GM10248 (cell line): ENCODE results near the gene COL17A1.

ENCODE experiments used
- CTCF ChIA-PET: fragments of 300-600 bp; sonication (Branson Sonifier 250); formaldehyde crosslinking; extraction: SDS; loops from one replicate; lab custom pipeline; 2021; ENCODE audit warnings: antibody characterized with exemption; lab: Yijun Ruan, JAX
- POLR2A ChIA-PET: fragments of 350-650 bp; sonication (Branson Sonifier 250); formaldehyde crosslinking; extraction: SDS; loops from one replicate; lab custom pipeline; 2020; ENCODE audit warnings: antibody characterized with exemption; lab: Yijun Ruan, JAX
- DNase-seq: peaks from one replicate; pipeline ENCODE4 v3.0.0; 2012; ENCODE audit errors: extremely low spot score
- TF ChIP-seq, protein P1 (sequence below): IDR thresholded peaks from 2 replicates; pipeline ENCODE4 v1.5.1; 2012; ENCODE audit warnings: mild to moderate bottlenecking, low read depth; ENCODE audit errors: extremely low read depth, missing control alignments, control extremely low read depth

Gene COL17A1

DNA sequence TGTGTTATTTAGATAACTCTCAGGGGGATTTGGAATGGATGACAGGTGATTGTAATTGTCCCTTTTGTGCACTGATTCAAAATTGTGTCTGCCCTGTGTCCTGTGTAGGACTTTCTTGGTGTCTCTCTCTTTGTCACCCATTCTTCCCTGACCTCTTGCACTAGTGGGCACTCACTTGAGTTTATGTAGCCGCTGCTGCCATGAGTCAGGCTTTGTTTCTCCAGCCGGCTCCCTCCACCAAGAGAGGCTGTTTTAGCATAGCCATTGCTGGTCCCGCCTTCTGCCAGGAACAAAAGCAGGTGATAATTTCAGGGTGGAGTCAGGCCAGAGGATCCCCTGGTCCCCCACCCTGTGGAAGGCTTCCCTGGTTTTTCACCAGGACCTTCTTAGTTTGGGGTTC lies 8.4 kb downstream of the COL17A1 start:
- TF ChIP-seq, protein P1, sequence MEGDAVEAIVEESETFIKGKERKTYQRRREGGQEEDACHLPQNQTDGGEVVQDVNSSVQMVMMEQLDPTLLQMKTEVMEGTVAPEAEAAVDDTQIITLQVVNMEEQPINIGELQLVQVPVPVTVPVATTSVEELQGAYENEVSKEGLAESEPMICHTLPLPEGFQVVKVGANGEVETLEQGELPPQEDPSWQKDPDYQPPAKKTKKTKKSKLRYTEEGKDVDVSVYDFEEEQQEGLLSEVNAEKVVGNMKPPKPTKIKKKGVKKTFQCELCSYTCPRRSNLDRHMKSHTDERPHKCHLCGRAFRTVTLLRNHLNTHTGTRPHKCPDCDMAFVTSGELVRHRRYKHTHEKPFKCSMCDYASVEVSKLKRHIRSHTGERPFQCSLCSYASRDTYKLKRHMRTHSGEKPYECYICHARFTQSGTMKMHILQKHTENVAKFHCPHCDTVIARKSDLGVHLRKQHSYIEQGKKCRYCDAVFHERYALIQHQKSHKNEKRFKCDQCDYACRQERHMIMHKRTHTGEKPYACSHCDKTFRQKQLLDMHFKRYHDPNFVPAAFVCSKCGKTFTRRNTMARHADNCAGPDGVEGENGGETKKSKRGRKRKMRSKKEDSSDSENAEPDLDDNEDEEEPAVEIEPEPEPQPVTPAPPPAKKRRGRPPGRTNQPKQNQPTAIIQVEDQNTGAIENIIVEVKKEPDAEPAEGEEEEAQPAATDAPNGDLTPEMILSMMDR = no peak
- DNase-seq = no peak
- CTCF ChIA-PET = no interaction called here
- POLR2A ChIA-PET = no interaction called here

DNA sequence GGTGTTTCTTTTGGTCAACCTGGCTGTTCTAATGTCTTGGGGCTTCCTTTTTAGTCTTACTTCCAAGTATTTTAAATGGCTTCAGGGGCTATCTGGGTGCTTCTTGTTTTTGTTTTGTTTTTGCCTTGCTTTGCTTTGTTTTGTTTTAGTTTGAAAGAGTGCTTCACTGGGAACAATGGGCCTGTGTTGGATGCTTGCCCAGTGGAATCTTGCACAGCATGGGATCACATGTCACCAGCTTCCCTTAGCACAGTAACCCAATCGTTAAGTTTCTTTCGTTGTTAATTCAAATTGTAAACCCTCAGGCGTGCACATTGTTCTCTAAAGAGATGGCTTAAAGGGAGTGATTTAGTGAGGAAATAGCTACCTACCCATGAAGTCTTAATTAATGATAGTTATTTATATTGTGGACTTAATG lies 8.9 kb downstream of the COL17A1 start:
- POLR2A ChIA-PET = interaction anchor here (0.5 kb wide), 1 partner anchor 739 kb away, joined by 3 read pairs; no protein-coding TSS in a partner anchor
- TF ChIP-seq, protein P1 = no peak
- CTCF ChIA-PET = no interaction called here
- no peak for DNase-seq

DNA sequence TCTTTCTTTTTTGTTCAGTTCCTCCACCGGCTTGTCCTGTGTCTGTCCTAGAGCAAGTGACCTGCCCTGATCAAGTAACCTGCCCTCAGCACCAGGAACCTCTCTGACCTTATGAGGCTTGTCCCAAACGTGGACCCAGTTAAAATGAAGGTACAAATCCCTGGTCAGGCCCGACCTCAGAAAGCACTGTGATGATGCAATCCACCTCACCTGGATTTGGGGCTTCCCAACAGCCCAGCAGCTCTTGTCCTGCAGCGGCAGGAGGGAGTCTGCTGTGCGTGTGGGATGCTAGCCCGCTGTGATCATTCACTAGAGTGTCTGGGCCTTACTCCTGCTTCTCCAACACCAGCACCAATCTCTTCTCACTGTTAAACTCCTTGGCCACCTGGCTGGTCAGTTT lies 11.2 kb downstream of the COL17A1 start:
- POLR2A ChIA-PET = no interaction called here

DNA sequence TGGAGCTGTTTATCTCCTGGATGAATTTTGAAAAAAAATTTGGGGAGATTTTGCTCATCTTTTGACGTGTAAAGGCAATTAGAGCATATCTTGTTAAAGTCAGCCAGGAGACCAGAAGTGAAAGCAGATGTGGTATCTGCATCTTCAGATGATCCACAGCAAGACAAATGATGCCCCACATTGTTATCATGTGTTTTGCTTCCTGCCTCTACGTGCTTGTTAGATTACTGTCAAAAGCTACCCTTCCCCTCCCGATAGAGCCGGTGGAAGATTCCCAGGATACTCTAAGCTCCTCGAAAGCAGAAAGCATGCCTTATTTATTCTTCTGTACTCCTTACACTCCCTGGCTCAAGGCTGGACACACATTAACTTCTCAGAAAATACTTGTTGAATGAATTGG lies 12.9 kb downstream of the COL17A1 start:
- TF ChIP-seq, protein P1 = no peak
- POLR2A ChIA-PET = no interaction called here
- no peak for DNase-seq
- CTCF ChIA-PET = interaction anchor here (0.9 to 2.4 kb wide), 5 partner anchors 9 to 185 kb away, joined by 3 to 14 read pairs (median 3); no protein-coding TSS in a partner anchor

More for the DNA sequence above, 11.2 kb downstream of the COL17A1 start:
- TF ChIP-seq, protein P1 = no peak
- CTCF ChIA-PET = no interaction called here
- DNase-seq = no peak

DNA sequence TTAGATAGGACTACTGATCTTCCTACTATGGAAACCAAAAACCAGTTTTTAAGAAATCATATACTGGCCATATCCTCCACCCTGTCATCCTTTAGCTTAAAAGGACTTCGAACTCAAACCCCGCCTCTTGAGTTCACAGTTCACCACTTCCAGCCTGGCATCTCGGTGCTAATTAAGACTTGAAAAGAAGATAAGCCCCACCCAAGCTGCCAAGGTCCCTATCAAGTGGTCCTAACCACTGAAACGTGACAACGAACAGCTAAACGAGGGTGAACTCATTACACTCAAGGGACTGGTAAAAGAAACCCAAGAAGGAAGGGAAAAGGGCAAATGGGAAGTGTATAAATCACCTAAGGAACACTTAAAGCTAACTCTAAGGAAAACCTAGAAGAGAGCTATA lies 16.1 kb downstream of the COL17A1 start:
- no peak for DNase-seq
- TF ChIP-seq, protein P1 = no peak
- POLR2A ChIA-PET = no interaction called here
- CTCF ChIA-PET = interaction anchor here (0.9 kb wide), 1 partner anchor 14 kb away, joined by 4 read pairs; no protein-coding TSS in a partner anchor

DNA sequence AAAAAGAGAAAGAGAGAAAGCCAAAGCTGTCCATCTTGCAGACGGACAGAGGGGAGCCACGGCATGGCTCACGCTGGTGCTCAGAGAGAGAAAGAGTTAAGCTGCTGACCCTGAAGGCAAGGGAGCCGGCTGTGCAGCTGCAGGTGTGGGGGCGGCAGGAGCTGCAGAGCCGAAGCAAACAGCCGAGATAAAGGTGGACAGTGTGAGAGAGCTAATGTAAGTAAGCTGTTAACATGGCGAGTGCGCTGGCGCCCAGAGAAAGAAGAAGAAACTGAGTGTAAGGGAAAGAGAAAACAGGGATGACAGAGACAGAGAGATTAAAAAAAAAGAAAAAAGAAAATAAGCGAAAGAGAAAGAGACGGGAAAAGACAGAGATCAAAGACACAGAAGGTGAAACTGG lies 18.2 kb downstream of the COL17A1 start:
- DNase-seq = no peak
- TF ChIP-seq, protein P1 = no peak
- ChIA-PET POLR2A (no interaction called here), CTCF (interaction anchor here (1.2 kb wide), 1 partner anchor 179 kb away, joined by 3 read pairs; no protein-coding TSS in a partner anchor)

DNA sequence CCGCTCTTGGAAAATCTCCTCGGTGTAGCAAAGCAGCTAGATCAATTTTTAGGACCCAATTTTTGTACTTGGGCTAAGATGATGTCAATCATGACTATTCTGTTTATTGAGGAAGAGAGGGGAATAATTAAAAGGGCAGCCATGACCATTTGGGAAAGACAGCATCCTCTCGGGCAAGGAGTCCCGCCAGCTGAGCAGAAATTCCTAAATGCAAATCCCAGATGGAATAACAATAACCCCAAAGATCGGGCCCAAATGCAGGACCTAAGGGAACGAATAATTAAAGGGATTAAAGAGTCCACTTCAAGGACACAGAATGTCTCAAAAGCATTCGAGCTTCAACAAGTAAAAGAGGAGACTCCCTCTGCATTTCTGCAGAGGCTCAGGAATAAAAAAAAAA lies 18.7 kb downstream of the COL17A1 start:
- POLR2A ChIA-PET = no interaction called here
- CTCF ChIA-PET = interaction anchor here (1.2 to 1.4 kb wide), 2 partner anchors 179 to 354 kb away, joined by 3 to 4 read pairs; no protein-coding TSS in a partner anchor

More for the DNA sequence above, 18.7 kb downstream of the COL17A1 start:
- TF ChIP-seq, protein P1 = no peak
- no peak for DNase-seq
